RKO (cell line): ENCODE measurements around the gene GUCY1B1.
"Not testable (repeated sequence)": the region's sequence is repeated elsewhere in the genome, so short reads cannot be mapped to it uniquely, and the experiment has no call there.

Source experiments
- DNase-seq: peaks from one replicate; pipeline ENCODE4 v3.0.0-alpha.2; 2016; ENCODE audit warnings: low spot score

Gene GUCY1B1

DNA sequence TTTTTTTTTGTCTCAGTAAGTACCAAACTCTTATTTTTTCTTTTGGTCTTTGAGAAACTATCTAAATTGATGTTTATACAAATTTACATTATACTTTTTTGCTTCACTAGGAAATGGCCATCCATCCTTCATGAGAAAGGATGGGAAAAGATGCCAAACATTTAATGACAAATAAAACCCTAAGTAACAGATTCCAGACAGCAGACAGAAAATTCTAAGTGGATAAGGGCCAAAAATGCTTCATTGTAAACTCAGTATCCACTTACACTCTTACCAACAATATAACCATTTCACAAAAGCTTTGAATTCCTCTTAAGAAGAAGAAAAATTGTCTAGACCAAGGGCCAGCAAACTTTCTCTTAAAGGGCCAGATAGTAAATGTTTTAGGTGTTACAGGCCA lies 3.5 kb downstream of the GUCY1B1 start:
- no peak for DNase-seq

DNA sequence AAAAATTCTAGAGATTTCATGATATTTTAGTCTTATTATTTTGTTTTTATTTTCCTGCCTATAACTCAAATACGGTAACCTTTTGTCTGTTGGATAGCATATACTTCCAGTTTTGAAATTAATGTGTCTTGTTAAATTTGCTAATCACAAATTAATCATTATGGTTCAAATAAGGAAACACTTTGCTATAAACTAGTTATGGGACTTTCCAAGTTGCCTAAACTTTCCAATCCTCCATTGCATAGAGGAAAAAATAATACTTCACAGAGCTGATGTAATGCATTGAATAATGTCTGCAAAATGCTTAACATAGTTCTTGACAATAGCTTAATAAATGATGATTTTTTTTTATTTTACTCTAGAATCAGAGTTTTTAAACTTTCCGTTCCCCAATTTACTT lies 4.7 kb downstream of the GUCY1B1 start:
- DNase-seq, result no peak

DNA sequence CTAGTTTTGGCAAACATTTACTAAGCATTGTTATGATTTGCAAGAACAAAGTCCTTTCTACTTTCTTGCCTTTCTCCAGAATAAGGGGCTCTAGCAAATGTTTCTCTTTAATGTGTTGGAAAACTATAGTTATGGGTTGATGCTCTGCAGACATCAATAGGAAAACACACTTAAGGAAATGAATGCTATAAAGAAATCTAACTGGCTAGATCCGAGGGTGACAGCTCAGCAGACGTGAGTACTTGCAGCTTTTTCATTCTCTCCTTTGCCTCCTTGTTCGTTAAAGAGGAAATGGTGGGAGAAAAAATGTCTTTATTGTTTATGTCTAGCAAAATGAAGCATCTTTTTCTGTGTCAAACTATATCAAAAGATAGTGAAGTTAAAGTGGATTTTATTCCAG lies 6.3 kb downstream of the GUCY1B1 start:
- no peak for DNase-seq

DNA sequence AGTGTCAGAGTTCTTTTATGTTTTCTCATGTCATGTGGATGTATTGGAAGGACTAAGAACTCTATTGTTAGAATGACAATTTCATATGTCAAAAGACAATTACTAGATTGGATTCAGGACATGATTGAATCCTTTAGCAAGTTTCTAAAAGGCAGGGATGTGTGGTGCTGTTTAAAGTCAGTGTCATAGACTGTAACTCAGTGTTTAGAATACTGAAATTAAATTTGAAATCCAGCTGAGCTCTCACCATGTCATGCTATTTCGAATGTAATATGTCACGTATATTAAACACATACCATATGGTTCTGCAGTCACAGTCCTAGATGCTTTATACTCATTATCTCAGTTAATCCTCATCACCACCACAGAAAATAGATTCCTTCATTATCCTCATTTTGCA lies 7.8 kb downstream of the GUCY1B1 start:
- no peak for DNase-seq

DNA sequence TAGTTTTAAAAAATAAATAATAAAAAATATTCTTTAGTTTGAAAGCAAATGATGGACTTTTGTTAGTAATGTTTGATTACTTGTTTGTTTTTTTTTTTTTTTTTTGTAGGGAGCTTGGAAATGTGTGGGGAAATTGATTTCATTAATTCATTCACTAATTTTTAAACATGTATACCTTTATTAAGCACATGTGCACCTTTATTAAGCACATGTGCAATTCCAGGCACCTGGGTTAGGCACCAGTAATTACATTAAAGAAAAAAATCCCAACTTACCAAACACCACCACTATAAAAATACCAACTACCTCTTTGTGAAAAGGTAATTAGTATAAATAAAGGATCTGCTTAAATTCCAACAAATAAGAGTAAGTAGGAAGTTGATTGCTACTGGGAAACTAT lies 9.5 kb downstream of the GUCY1B1 start:
- no peak for DNase-seq

DNA sequence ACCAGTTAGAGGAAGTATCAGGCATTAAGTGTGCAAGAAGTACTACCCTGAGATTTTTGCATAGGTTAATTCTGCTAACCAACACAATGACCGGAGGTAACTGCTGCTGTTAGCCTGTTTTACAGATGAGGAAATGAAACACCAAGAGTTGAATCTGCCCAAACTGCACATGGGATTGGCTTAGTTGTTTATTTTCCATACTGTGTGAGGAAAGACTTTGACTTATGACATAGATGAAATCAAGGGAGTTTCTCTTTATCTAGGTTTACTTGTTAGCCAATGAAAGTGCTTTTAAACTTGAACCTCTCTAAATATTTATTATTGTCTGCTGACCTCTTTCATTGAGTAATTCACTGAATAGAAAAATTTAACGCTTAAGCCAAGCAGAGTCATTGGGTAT lies 10.3 kb downstream of the GUCY1B1 start:
- no peak for DNase-seq

DNA sequence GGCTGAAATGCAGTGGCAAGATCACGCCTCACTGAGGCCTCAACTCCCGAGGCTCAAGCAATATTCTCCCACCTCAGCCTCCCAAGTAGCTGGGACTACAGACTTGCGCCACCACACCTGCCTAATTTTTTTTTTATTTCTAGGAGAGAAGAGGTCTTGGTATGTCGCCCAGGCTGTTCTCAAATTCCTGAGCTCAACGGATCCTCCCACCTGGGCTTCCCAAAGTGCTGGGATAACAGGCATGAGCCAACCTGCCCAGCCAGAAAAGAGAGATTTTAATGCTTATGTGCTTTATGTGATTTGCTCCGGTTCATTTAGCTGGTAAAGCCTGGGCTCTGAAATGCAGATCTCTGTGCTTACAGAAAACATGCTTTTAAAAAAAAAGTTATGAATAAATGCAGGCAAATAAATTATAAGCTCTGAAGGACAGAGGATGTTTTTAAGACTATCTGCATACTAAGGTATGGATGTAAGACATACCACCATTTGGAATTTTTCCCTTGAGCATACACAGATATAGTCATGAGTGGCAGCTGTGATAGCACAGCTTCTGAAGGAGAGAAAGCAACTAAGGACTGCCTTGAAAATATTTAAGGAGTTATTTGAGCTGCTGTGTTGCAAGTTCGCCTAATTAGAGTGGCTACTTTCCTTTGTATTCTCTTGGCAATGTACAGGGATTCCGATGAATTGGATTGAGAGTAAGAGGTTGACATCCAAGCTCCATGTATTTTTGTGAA lies 13.8 kb downstream of the GUCY1B1 start:
- no peak for DNase-seq

DNA sequence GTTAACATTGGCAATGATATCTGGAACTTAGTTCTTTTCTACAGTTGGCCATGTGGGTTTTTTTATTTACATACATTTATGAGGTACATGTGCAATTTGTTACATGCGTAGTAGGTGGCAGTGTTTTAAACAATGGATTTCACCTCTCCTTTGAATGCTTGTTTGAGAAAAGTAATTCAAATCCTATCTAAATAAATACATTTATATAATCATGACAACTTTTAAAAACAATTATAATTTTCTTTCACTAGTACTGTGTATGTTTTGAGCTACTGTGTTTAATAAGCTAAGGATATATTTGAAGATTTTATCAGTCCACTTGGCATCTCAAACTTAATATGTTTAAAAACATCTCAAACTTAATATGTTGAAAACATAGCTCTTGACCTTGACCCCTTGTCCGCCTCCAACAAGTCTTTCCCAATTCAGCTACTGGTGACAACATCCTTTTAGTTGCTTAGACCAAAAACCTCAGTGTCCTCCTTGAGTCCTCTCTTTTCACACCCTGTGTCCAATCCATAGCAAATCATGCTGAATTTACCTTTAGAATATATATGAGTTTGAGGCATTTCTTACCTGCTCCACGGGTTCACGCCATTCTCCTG lies 14.5 kb downstream of the GUCY1B1 start:
- no peak for DNase-seq

DNA sequence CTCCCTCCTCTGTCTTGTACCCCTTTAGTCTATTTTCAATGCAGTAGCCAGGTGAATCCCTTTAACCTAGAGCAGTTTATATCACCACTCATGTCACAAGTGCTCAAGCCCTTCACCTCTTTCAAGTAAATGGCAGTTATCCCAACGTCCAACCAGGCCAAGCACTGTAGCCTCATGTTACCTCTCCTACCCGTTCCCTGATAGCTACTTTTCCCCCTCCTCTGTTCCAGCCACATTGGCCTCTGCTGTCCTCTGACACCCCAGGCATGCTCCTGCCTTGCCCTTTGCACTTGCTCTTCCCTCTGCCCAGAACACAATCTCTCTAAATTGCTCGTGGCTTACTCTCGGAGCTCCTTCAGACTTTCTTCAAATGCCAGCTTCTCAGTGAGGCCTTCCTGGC lies 15.2 kb downstream of the GUCY1B1 start:
- DNase-seq, result no peak

DNA sequence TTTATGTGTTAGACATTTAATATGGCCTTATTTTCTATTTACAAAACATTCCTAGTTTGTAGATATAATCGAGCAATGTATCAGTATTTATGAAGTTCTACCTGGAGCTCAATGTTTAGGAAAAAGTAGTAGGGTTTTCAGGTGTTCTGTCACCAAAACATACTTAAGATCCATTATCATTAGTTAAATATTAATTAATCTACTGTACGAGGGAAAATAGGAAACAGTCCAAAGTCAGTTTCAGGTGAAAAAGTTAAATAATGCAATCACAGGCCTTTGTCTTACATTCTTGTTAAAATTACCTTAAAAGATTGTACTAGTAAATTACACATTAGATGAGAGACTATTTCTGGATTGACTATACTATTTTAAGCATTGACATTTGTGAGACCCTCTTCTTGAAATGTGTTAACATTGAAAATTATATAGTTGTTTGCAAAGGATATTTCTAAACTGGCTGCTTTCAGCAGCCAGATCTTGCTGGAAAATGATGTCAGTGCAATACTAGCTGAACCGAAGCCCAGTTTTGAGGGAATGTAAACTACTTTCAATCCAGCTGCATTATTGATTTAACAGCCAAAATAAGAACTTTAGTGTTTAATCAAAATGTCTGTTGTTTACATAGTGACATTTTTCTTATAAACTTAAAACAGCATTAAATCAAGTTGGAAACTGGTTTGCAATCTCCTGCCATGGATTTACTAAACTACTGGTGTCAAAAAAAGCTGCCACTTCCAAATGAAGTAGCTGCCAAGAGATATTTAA lies 19.3 kb downstream of the GUCY1B1 start:
- no peak for DNase-seq

DNA sequence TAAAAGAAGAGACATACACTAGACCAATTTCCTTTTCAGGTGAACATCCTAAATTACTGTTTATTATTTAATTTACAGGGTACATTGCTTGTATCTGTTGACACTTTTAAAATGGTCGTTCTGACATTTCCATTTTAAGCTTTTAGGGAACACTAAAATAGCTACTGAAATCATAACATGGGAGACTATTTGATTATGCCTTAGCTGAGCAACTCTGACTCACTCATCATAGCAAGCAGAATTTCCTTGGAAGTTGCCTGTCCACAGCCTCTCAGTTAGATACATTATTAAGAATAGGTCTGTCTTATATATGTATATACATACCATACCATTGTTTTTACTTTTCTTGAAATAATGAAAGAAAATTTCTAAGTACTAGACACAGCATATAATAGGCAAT lies 22.0 kb downstream of the GUCY1B1 start:
- no peak for DNase-seq

DNA sequence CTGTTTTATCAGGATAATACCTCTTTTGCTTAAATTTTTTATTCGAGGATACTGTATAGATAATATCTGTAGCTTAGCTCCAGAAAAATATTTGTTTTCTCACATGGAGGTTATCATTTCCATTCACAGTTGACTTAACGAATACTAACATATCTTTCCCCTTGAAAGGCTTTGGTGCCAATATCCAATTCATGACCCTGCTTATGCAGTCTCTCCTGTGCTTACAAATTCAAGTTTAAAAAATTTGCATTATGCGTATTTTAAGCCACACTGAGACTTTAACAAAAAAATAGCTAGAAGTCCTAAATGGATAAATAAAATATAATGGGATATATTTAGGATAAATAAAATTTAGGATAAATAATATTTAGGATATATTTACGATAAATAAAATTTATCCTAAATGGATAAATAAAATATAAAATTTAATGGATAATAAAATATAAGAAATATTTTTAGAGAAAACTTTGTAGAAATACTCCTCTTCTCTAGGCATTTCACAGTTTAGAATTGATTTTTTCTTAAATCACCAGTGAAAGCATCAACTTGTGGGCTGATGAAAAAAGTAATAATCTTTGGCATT lies 22.5 kb downstream of the GUCY1B1 start:
- DNase-seq, result no peak

DNA sequence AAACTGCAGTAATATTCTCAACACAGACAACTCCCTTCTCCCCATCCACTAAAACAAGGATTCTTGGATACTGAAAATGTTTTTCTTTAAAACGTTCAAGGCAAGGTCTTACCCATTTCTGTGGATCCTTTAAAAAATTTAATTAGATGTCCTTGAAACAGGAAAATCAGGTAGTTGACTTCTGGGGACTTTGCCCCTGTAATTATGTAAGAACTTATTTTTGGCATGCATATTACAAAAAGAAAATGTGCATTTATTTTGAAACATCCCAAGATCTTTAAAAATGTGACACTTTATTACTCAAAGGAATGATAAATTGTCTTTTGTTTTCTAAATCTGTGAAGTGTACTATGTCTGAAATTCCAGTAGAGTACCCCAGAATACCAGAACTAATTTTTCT lies 25.8 kb downstream of the GUCY1B1 start:
- no peak for DNase-seq

DNA sequence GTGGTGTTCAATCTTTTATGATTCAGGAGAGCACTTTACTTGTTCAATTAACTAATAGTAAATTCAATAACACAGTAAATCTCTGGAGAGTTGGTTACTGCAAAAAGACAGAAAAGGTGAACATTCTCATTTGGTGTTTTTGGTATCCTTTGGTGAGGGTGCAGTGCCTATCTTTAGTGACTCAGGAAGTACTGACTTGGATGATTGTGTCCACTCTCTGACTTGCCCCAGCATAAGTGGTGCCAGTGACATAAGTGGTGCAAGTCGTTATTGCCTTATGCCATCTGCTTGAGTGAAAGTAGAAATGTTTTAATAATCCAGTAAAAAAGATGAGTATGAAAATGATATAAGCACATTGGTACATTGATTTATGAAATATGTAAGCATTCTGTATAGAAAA lies 27.0 kb downstream of the GUCY1B1 start:
- DNase-seq, result no peak

DNA sequence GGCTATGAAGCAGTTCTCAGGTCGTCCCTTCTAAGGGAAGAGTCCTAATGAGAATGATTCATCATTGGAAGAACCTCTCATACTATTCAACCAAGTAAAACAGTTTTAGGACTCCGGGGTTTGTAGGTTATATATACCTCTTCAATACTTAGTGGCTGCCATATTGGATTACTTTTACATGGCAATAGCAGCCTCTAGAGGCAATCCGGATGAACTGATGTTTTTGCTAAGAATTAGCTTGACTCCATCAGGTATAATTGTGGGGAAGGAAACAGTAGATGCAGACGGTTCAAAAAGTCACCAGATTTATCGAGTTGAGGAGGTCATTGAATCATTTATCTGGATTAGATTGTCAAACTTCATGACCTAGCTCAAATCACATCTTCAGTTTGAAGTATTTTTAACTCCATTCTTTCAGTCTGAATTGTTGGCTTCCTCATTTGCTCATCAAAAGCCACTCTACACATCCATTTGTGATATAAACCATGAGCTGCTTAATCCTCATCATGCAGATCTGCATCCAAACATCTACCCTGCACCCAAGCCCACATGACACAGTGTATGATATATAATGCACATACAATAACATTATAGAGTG lies 28.4 kb downstream of the GUCY1B1 start:
- peak; percentile 66 for DNase-seq

DNA sequence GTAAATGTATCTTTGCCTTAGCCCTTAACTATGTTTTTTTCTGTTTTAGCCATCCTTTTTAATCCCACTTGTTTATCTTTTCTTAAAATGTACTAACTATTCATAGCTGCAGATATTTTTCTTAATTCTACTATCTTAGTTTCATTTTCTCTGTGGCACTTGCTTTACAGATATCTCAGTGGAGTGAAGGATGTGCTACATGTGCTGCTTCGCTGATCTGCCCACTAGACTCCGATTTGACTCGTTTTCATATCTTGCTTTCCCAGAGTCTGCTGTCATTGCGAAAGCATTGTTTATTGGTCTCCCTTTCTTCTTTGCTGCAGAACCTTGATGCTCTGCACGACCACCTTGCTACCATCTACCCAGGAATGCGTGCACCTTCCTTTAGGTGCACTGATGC lies 30.6 kb downstream of the GUCY1B1 start:
- no peak for DNase-seq

DNA sequence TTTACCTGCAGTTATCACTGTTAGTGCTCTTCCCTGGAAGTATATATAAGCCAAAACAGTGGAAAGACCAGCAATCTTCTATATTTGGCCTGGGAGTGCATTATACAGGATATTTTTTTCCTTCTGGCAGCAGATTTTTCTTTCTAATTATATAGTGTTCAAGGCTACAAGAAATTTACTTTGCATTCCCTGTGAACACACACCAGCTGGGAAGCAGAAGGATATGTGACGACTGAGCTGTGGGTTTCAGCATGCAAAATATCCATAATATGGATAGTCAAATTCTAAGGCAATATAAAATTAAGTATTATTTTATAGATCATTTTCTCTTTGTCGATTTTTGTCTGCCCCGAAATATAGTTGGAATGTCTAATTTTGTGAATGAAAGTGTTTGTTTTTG lies 31.2 kb downstream of the GUCY1B1 start:
- no peak for DNase-seq

DNA sequence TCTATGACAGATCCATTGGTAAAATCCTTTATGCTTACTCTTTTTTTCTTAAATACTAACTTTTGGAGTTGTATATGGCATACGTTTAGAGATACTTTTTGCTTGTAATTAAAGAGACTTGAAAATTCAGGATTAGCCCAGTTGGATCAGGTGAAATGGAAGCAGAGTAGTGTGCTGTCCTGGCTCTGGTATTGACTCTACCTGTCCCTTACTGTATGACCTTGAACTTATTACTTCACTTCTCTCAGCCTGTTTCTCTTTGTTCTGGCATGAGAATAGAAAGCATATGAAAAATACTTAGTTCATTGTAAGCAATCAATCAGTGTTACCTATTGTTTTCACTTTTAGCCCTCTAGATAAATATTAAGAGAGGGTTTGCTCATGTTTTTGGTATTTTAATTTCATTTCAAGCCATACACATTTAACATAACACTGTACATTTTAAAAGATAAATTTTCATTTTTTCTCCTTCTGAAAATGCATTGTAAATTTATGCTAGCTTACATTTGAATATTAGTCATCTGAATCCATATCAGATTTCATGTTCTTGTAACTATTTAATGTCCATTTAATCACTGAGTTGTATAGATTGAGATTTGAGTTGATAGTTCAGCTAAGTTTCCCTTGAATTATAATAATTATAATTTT lies 35.9 kb downstream of the GUCY1B1 start:
- DNase-seq, result no peak

DNA sequence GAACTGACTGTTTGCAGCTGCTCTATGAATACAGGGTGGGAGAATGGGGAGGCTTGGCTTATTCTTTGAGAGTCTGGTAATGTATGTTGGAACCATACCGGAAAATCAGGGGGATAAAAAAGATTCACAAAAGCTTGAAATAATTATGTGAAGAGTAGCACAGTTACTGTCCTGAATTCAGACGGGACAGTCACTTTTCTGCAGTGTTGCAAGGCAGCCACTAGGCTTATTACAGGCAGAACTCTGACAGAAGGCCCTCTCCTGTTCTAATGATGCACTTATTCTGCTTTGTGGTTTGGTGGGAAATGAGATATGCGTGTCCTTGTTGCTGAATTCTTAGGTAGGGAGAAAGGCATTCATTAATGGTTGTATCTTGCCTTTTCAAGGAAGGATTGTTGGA lies 37.2 kb downstream of the GUCY1B1 start:
- DNase-seq, result peak; percentile 69

DNA sequence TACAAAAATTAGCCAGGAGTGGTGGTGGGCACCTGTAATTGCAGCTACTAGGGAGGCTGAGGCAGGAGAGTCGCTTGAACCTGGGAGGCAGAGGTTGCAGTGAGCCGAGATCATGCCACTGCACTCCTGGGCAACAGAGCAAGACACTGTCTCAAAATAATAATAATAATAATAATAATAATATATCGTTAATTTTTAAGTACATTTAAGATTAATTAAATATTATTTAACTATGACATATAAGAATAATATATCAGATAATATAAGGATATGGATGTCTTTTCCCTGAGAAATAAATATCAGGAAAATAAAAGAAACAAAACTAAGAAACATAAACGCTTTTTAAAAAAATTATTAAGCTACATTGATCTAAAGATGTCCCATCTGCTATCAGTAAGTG lies 38.8 kb downstream of the GUCY1B1 start:
- not testable (repeated sequence) for DNase-seq

DNA sequence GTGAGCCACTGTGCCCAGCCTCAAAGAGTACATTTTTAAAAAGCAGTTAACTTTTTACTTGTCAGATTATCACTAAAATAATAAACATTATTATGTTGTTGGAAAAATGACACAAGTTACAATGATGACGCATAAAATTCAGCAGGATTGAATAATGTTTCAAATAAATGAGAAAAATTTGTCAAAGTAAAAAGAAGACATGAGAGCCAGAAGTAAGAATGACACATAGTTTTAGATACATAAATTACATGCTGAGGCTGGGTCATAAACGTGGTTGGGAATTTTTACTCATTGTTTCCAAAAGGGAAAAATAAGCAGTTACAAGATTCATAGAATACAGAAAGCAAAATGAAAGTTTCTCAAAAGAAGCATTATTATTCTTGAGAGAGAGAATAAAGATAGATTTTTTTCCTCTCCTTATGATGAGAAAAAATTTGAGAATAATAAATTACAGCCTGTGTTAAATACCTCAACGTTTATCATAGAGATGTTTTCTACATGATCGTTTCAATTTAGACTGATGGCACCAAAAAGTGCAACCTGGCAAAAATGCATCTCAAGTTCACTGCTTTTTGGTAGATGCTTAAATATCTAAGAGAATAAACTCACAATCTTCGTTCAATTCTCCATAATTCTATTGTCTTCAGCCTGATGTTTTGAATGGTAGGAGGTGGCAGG lies 40.4 kb downstream of the GUCY1B1 start:
- no peak for DNase-seq

DNA sequence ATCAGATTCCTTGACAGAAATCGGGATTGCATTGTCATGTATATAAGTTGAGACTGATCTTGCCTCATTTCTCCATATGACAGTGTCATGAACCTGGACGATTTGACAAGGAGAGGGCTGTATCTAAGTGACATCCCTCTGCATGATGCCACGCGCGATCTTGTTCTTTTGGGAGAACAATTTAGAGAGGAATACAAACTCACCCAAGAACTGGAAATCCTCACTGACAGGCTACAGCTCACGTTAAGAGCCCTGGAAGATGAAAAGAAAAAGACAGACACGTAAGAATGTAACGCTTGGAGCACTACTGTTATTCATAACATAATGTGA lies 40.9 kb downstream of the GUCY1B1 start:
- DNase-seq, result no peak
